Lung (tissue), 12 donors: ENCODE measurements around the gene BCL2L12. TPM values are rescaled to one million over a fixed set of nuclear protein-coding genes. Genes with fewer than 3 reads are reported as not detected.

Experiments
- ATAC-seq: fragments of 200-7000 bp; cut with Tn5 transposase; one replicate; pipeline ENCODE4 v1.9.1; 2020; ENCODE audit warnings: moderate number of reproducible peaks; ENCODE audit not compliant: insufficient read depth, low FRiP score
- DNase-seq, 3 donors: peaks; one replicate each; pipeline ENCODE4 v3.0.0-alpha.2; 2013 to 2017
- H3K27ac ChIP-seq, 2 donors: one replicate each; pipeline ENCODE4 v1.5.1; 2013; ENCODE audit warnings: mild to moderate bottlenecking in 2 of 2, moderate library complexity in 2 of 2, control low read depth in 1 of 2, inconsistent platforms in 1 of 2, low read depth in 1 of 2, low read length in 1 of 2
- H3K27me3 ChIP-seq, 3 donors: one replicate each; pipeline ENCODE4 v1.5.1; 2013; ENCODE audit warnings: low read length in 2 of 3; ENCODE audit not compliant: control insufficient read depth in 3 of 3, insufficient read depth in 3 of 3
- H3K36me3 ChIP-seq, 4 donors: one replicate each; pipeline ENCODE4 v1.5.1; 2013; ENCODE audit warnings: low read length in 4 of 4, mild to moderate bottlenecking in 1 of 4, moderate library complexity in 1 of 4; ENCODE audit not compliant: control insufficient read depth in 4 of 4, insufficient read depth in 4 of 4
- H3K4me1 ChIP-seq, 5 donors: one replicate each; pipeline ENCODE4 v1.5.1; 2013; ENCODE audit warnings: low read length in 5 of 5, mild to moderate bottlenecking in 2 of 5, moderate library complexity in 1 of 5; ENCODE audit not compliant: control insufficient read depth in 5 of 5, insufficient read depth in 5 of 5
- H3K4me3 ChIP-seq: one replicate; pipeline ENCODE4 v1.5.1; 2013; ENCODE audit warnings: mild to moderate bottlenecking, control low read depth, moderate library complexity
- H3K9ac ChIP-seq, 2 donors: one replicate each; pipeline ENCODE4 v1.5.1; 2013; ENCODE audit warnings: low read length in 2 of 2, control low read depth in 1 of 2; ENCODE audit not compliant: insufficient read depth in 1 of 2
- H3K9me3 ChIP-seq, 4 donors: one replicate each; pipeline ENCODE4 v1.5.1; 2013; ENCODE audit warnings: low read length in 3 of 4, mild to moderate bottlenecking in 1 of 4, moderate library complexity in 1 of 4; ENCODE audit not compliant: control insufficient read depth in 4 of 4, insufficient read depth in 3 of 4
- CTCF ChIP-seq: IDR thresholded peaks from 2 replicates; pipeline ENCODE4 v1.5.1; 2012; ENCODE audit warnings: mild to moderate bottlenecking; ENCODE audit errors: control extremely low read depth, extremely low read depth
- WGBS, 2 donors: extraction: QIAGEN DNeasy Blood & Tissue Kit; methylation state at CpG; one replicate each; pipeline ENCODE4 v1.1.7; 2013; 5-methylcytosine and 5-hydroxymethylcytosine counted together
- polyA plus RNA-seq, 2 donors: library from polyadenylated mRNA; stranded (reverse); fragments of 200-250 nt; gene quantifications; one replicate each; pipeline ENCODE4 v1.2.1, GENCODE V29; 2013
- total RNA-seq, 2 donors: library from RNA; depleted of rRNA in 1 of 2; stranded (reverse); fragments of >200 nt in 1 of 2; gene quantifications; one replicate each; pipeline ENCODE4 v1.2.1, GENCODE V29; 2014 to 2021
- donor health status: control.
- donor health status: control.
- donor health status: Bipolar disorder and iron deficiency.
- donor health status: healthy.
- donor health status: DM: yes; HTN: yes; CAD: no.

The BCL2L12 gene
- total and polyA plus RNA-seq, 4 donors = 3.5 to 26.1 (median 20.9) TPM

DNA sequence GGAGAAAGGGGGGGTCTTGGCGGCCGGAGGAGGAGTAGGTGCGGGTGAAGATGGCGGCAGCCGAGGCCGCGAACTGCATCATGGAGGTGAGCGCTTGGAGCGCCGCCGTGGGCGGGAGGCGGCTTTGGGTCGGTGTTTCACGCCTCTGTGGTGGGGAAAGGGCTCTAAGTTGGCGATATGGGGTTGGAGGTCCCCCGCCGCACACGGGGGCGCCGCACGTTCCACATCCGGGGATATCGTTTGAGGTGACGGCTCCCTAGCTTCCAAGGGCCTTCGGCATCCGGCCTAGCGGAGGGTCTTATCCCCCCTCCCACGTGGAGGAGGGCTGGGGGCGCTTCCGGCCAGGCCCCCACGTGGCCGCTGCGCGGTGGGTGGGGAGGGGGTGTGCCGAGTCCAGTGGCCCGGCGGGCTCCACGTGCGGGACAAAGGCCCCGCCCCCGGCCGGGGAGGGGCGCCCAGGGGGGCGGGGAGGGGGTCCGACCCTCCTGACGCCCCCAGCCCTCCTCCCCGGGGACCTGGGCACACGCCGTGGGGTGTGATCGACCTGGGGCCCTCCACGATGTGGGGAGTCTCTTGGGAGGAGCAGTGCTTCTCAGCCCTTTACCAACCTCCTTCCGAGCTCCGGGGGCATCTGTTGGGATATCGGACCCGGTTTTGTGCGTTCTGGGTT is 11.6 kb downstream of the BCL2L12 start, which contains the start of gene PRMT1:
PRMT1 (plus strand) TSS at position 41 of the 670 bp plus-strand sequence; CDS start at position 51, 10 bp downstream.
- Histone ChIP-seq H3K4me1 (peaks cover 9 to 31% (median 16%) of the 10 kb centered on the region in 5 donors), H3K9ac (peak within 1 kb of the TSS; percentile 44 to 88), H3K36me3 (peaks cover 0 to 16% (median 10%) of the 10 kb centered on the region in 4 donors), H3K27me3 (no peaks in the 10 kb centered on the region), H3K27ac (peak within 1 kb of the TSS; percentile 90 to 93), H3K4me3 (peak within 1 kb of the TSS; percentile 83), H3K9me3 (no peaks in the 10 kb centered on the region)
- DNase-seq = peak in 2 of 3 donors; percentile 72 to 79
- no peak for TF ChIP-seq CTCF
- ATAC-seq = no peak
- WGBS, 2 donors = 0 to 1% methylated on average over 46 to 57 of the region's 57 CpGs

DNA sequence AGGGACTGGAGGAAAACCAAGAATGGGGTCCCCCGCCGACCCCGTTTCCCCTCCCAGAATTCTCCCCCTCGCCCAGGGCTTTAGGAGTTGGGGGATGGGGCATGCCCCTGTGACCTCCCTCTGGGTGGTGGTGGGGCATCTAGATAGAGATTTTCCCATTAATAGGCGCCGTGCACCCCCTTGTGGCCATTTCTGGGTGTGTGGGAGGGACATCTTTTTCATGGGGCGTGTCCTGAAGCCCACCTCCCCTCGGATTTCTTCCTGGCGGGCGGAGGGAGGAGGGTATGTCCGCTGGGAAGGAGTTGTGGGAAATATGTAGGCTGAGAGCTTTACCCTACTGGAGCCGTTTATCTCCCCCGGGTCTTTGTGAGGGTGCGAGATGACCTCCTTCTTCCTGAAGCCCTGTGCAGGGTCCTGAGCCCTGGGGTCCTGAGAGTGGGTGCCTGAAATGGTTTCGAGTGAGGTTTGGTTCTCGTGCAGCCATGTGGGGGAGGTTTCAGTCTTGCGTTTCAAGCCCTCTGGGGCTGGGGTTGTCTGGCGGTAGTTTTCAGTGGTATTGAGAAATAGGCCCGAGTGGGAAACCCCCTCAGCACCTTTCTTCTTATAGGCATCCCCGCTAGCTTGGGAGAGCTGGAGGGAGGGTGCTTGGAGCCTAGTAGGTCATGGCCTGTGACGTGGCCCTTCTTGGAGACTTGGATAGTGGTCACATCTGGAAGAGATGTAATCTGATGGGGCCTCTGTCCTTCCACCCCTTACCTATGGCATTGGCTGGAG is 12.4 kb downstream of the BCL2L12 start:
- H3K4me3 ChIP-seq = peak overlapping the region; percentile 83
- peaks cover 9 to 31% (median 16%) of the 10 kb centered on the region in 5 donors for H3K4me1 ChIP-seq
- DNase-seq (peak; percentile 91 to 94 (median 93)), ATAC-seq (no peak)
- peaks cover 0 to 21% (median 13%) of the 10 kb centered on the region in 4 donors for H3K36me3 ChIP-seq
- peak overlapping the region; percentile 56 to 91 for H3K27ac ChIP-seq
- TF ChIP-seq CTCF = peak; percentile 51
- H3K27me3 ChIP-seq = no peaks in the 10 kb centered on the region
- WGBS, 2 donors = 2 to 3% methylated on average over 21 of the region's 21 CpGs
- H3K9ac ChIP-seq = peak overlapping the region; percentile 44 to 84
- H3K9me3 ChIP-seq = no peaks in the 10 kb centered on the region

- DNase-seq = peak; percentile 33 to 49 (median 37)
- H3K27ac ChIP-seq = peak overlapping the region in 1 of 2 donors; percentile 1
These were observed 13.4 kb downstream of the BCL2L12 start for GRCh38 chr19:49678985-49679770.

More at GRCh38 chr19:49678985-49679770, 13.4 kb downstream of the BCL2L12 start:
- Histone ChIP-seq H3K9me3 (no peaks in the 10 kb centered on the region), H3K27me3 (no peaks in the 10 kb centered on the region), H3K9ac (no peak overlapping the region), H3K4me3 (no peak overlapping the region), H3K36me3 (peaks cover 0 to 24% (median 19%) of the 10 kb centered on the region in 4 donors), H3K4me1 (peaks cover 9 to 31% (median 16%) of the 10 kb centered on the region in 5 donors)
- no peak for TF ChIP-seq CTCF
- ATAC-seq = no peak
- 63 to 81% methylated on average over 12 of the region's 12 CpGs for WGBS, 2 donors
